ENCODE data around the gene ETHE1. TPM values are rescaled to one million over a fixed set of nuclear protein-coding genes. Genes with fewer than 3 reads are reported as not detected.

ETHE1 gene
- total and polyA plus RNA-seq, 2 of the 8 experiments (the other 6 are each of a cell fraction or from before 2014, with no cell fraction given): 19.9 to 96.0 TPM

DNA sequence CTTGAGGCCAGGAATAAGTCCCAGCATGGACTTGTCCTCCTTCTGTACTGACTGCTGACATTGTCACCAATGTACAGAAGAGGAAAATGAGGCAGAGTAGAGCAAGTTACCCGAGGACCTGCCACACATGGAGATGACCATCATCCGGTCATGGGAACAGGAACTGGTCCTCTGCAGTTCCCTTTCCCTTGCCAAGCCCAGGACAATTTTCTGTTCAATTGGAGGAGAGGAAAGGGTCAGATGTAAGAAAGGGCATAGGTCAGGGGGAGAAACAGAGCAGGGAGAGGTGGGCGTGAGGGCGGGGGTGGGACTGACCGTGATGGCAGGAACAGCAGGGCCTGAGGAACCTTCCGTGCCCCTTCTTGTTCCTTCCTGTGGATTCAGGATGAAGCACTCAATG, 41.0 kb downstream of the ETHE1 start:
- Histone ChIP-seq H2BK20ac (ENCODE audit: low read length) (no peak overlapping the region), H3K27me3 (replicated peaks in 1 of 4; ENCODE audit: control insufficient read depth in 3 of 4, extremely low read depth in 1 of 4, insufficient read depth in 3 of 4, low read length in 3 of 4) (no peaks in the 10 kb centered on the region), H2BK15ac (ENCODE audit: low read length) (no peak overlapping the region), H3K9me3 (ENCODE audit: insufficient read depth in 2 of 2, low read depth in 1 of 2, low read length in 1 of 2) (no peaks in the 10 kb centered on the region), H3K23me2 (ENCODE audit: low read depth, low read length) (no peaks in the 10 kb centered on the region; the same call in 1 of the 2 replicates), H4K91ac (replicated peaks; ENCODE audit: insufficient read length, low read length) (no peak overlapping the region), H2AFZ (ENCODE audit: low read length) (no peak overlapping the region), H3K4me3 (ENCODE audit: extremely low read depth in 1 of 4, insufficient read depth in 2 of 4, low read depth in 3 of 4, low read length in 4 of 4) (no peak overlapping the region), H3K14ac (ENCODE audit: insufficient read length) (no peak overlapping the region), H3K4me2 (ENCODE audit: insufficient read depth in 1 of 2, low read depth in 2 of 2, low read length in 2 of 2) (no peak overlapping the region), H3K18ac (ENCODE audit: extremely low read depth, low read length) (no peak overlapping the region), H3K4ac (replicated peaks; ENCODE audit: insufficient read length, low read depth, low read length) (no peak overlapping the region), H3K9ac (replicated peaks in 1 of 4; ENCODE audit: extremely low read depth in 1 of 4, low read depth in 3 of 4, low read length in 3 of 4) (no peak overlapping the region), H2AK5ac (ENCODE audit: low read depth, low read length) (no peak overlapping the region), H3K56ac (replicated peaks; ENCODE audit: insufficient read length, low read depth, low read length) (no peak overlapping the region), H3K4me1 (replicated peaks in 1 of 4; ENCODE audit: control insufficient read depth in 3 of 4, insufficient read depth in 4 of 4, low read length in 3 of 4) (no peaks in the 10 kb centered on the region), H3K27ac (ENCODE audit: low read depth, low read length) (no peak overlapping the region), H2BK12ac (ENCODE audit: low read depth, low read length) (no peak overlapping the region), H3K79me2 (ENCODE audit: control insufficient read depth in 1 of 2, insufficient read depth in 2 of 2, low read length in 2 of 2) (no peaks in the 10 kb centered on the region), H2BK120ac (replicated peaks; ENCODE audit: low read depth, low read length) (no peak overlapping the region), H4K5ac (ENCODE audit: insufficient read length, low read depth, low read length) (no peak overlapping the region), H3K79me1 (ENCODE audit: low read depth, low read length) (no peaks in the 10 kb centered on the region), H3K23ac (ENCODE audit: insufficient read length) (no peak overlapping the region), H4K8ac (ENCODE audit: extremely low read depth, insufficient read depth, low read length) (no peak overlapping the region; the same call in 1 of the 2 replicates), H2BK5ac (ENCODE audit: low read depth, low read length) (no peak overlapping the region), H4K20me1 (replicated peaks in 1 of 2; ENCODE audit: control insufficient read depth in 1 of 2, insufficient read depth in 2 of 2, low read length in 2 of 2) (no peaks in the 10 kb centered on the region), H3K36me3 (ENCODE audit: control insufficient read depth in 2 of 4, insufficient read depth in 4 of 4, low read length in 3 of 4) (no peaks in the 10 kb centered on the region)
- CTCF ChIA-PET (ENCODE audit: partially characterized antibody): interaction anchor here (0.8 kb wide), 1 partner anchor 39 kb away, joined by 3 read pairs; no protein-coding TSS in a partner anchor
- 87% methylated on average over 3 of the region's 6 CpGs; no CpG with 5 or more reads in 1 of the 2 experiments for WGBS, 2 experiments (ENCODE audit: extremely low coverage in 1 of 2, insufficient coverage in 1 of 2, insufficient read length in 1 of 2, insufficient replicate concordance in 2 of 2, low coverage in 1 of 2, low lambda C conversion rate in 2 of 2, missing lambda C conversion rate in 1 of 2)
- POLR2A ChIA-PET (ENCODE audit: partially characterized antibody): no interaction called here
- FAIRE-seq (no peak), DNase-seq (ENCODE audit: low read depth in 1 of 2, low spot score in 2 of 2) (no peak)
- no peak for TF ChIP-seq SRF (IDR thresholded peaks at IDR 0.05; ENCODE audit: low read depth, low read length)

All from H1 (cell line).